HG03439 (cell line): ENCODE results near the gene BCAR3.
"Not testable (repeated sequence)": the region's sequence is repeated elsewhere in the genome, so short reads cannot be mapped to it uniquely, and the experiment has no call there.

ENCODE experiments used
- ATAC-seq: cut with Tn5 transposase; IDR thresholded peaks from one replicate; pipeline ENCODE4 v1.9.1; 2021; ENCODE audit warnings: mild to moderate bottlenecking, moderate library complexity; ENCODE audit not compliant: unreplicated experiment

BCAR3 gene

GRCh38 chr1:93600663-93601062 lies 81.0 kb downstream of the BCAR3 start:
- ATAC-seq = no peak

GRCh38 chr1:93599479-93599878 lies 82.2 kb downstream of the BCAR3 start:
- ATAC-seq = no peak

- ATAC-seq = no peak
These were observed 82.7 kb downstream of the BCAR3 start for GRCh38 chr1:93598861-93599439.

- ATAC-seq = no peak
These were observed 83.2 kb downstream of the BCAR3 start for GRCh38 chr1:93598396-93598795.

- no peak for ATAC-seq
These were observed 83.9 kb downstream of the BCAR3 start for GRCh38 chr1:93597709-93598108.

GRCh38 chr1:93596329-93597089 lies 85.1 kb downstream of the BCAR3 start:
- no peak for ATAC-seq

- ATAC-seq = no peak
These were observed 85.9 kb downstream of the BCAR3 start for GRCh38 chr1:93595743-93596142.

GRCh38 chr1:93595266-93595665 lies 86.4 kb downstream of the BCAR3 start:
- ATAC-seq = no peak

- no peak for ATAC-seq
These were observed 87.1 kb downstream of the BCAR3 start for GRCh38 chr1:93594603-93594880.

GRCh38 chr1:93593854-93594602 lies 87.6 kb downstream of the BCAR3 start:
- no peak for ATAC-seq

- ATAC-seq = no peak
These were observed 89.1 kb downstream of the BCAR3 start for GRCh38 chr1:93592551-93592949.

GRCh38 chr1:93591676-93592550 lies 89.7 kb downstream of the BCAR3 start:
- ATAC-seq = no peak

GRCh38 chr1:93591291-93591675 lies 90.4 kb downstream of the BCAR3 start:
- not testable (repeated sequence) for ATAC-seq

GRCh38 chr1:93588955-93589354 lies 92.7 kb downstream of the BCAR3 start:
- ATAC-seq = no peak

- ATAC-seq = no peak
These were observed 93.4 kb downstream of the BCAR3 start for GRCh38 chr1:93588206-93588605.

- no peak for ATAC-seq
These were observed 94.3 kb downstream of the BCAR3 start for GRCh38 chr1:93587354-93587753.

- ATAC-seq = no peak
These were observed 96.3 kb downstream of the BCAR3 start for GRCh38 chr1:93585059-93585966.

- no peak for ATAC-seq
These were observed 97.2 kb downstream of the BCAR3 start for GRCh38 chr1:93584261-93585003.
